A549 (cell line): ENCODE measurements around the gene ELFN1. TPM values are rescaled to one million over a fixed set of nuclear protein-coding genes. Genes with fewer than 3 reads are reported as not detected.

Experiments used
- ATAC-seq, 2 experiments: fragments of 200-7000 bp in 1 of 2; fragments of >200 bp in 1 of 2; cut with Nextera tagmentation in 1 of 2; cut with Tn5 transposase in 1 of 2; 3 replicates each; pipeline versions ENCODE4 v1.8.0 to v1.9.1; 2018 to 2020; ENCODE audit warnings: mild to moderate bottlenecking in 1 of 2, moderate library complexity in 1 of 2
- CTCF ChIA-PET: fragments of 300-600 bp; sonication (Branson Sonifier 250); formaldehyde crosslinking; extraction: SDS; loops from one replicate; lab custom pipeline; 2021; ENCODE audit warnings: antibody characterized with exemption, inconsistent platforms; lab: Yijun Ruan, JAX
- POLR2A ChIA-PET: fragments of 350-600 bp; formaldehyde crosslinking; extraction: SDS; loops from one replicate; lab custom pipeline; 2021; ENCODE audit warnings: antibody characterized with exemption, inconsistent platforms; lab: Yijun Ruan, JAX
- DNase-seq, 2 experiments: peaks; one replicate each; pipeline versions ENCODE4 v3.0.0 to v3.0.0-alpha.2; 2011 to 2016; ENCODE audit warnings: low read depth in 1 of 2, low spot score in 1 of 2
- FAIRE-seq: peaks from 2 replicates; lab custom pipeline; 2011; peaks lifted over from hg19 to GRCh38; lab: Jason Lieb, UNC
- H3K27ac ChIP-seq, 2 experiments: fragments of >200 bp; sonication (Bioruptor Twin); formaldehyde crosslinking; 3 replicates each; pipeline ENCODE4 v1.5.1; 2016 to 2017
- H3K4me1 ChIP-seq: fragments of >200 bp; sonication (Bioruptor Twin); formaldehyde crosslinking; 3 replicates; pipeline ENCODE4 v1.6.1; 2016
- H3K4me2 ChIP-seq: fragments of >200 bp; sonication (Bioruptor Twin); formaldehyde crosslinking; 3 replicates; pipeline ENCODE4 v1.6.1; 2016
- H3K4me3 ChIP-seq: fragments of >200 bp; sonication (Bioruptor Twin); formaldehyde crosslinking; 3 replicates; pipeline ENCODE4 v1.5.1; 2016
- H3K9me3 ChIP-seq: fragments of >200 bp; sonication (Bioruptor Twin); formaldehyde crosslinking; 3 replicates; pipeline ENCODE4 v1.6.1; 2016
- BHLHE40 ChIP-seq: IDR thresholded peaks from 2 replicates; pipeline ENCODE4 v1.6.1; 2012; ENCODE audit warnings: low read depth, low read length, inconsistent platforms
- CEBPB ChIP-seq, 2 experiments: fragments of >200 bp in 1 of 2; sonication (Bioruptor Twin) in 1 of 2; formaldehyde crosslinking in 1 of 2; IDR thresholded peaks; 2 replicates each; pipeline ENCODE4 v1.6.1; 2012 to 2016
- CHD4 ChIP-seq: fragments of 200-600 bp; sonication (generic); IDR thresholded peaks from 2 replicates; pipeline ENCODE4 v1.6.1; 2016; ENCODE audit warnings: antibody characterized with exemption, mild to moderate bottlenecking, borderline replicate concordance
- CTCF ChIP-seq: fragments of >200 bp; sonication (Bioruptor Twin); formaldehyde crosslinking; IDR thresholded peaks from 3 replicates; pipeline ENCODE4 v1.5.1; 2016
- EHMT2 ChIP-seq: fragments of 200-600 bp; sonication (generic); IDR thresholded peaks from 2 replicates; pipeline ENCODE4 v1.6.1; 2016; ENCODE audit warnings: antibody characterized with exemption, low read depth, mild to moderate bottlenecking, moderate library complexity
- FOSB ChIP-seq: fragments of 250-450 bp; sonication (Bioruptor Pico); IDR thresholded peaks from 2 replicates; pipeline ENCODE4 v1.5.0; 2020; ENCODE audit warnings: mild to moderate bottlenecking, moderate library complexity
- PHF8 ChIP-seq: fragments of 200-600 bp; sonication (generic); IDR thresholded peaks from 2 replicates; pipeline ENCODE4 v1.6.1; 2016; ENCODE audit warnings: low read depth, mild to moderate bottlenecking, antibody characterized with exemption, moderate library complexity, borderline replicate concordance
- RAD21 ChIP-seq, 2 experiments: fragments of >200 bp in 1 of 2; sonication (Bioruptor Twin) in 1 of 2; formaldehyde crosslinking in 1 of 2; IDR thresholded peaks in 1 of 2; conservative IDR thresholded peaks in 1 of 2; 2 replicates in 1 of 2; 3 replicates in 1 of 2; pipeline ENCODE4 v1.6.1; 2012 to 2018; ENCODE audit warnings: inconsistent platforms in 1 of 2
- SMC3 ChIP-seq: fragments of >200 bp; sonication (Bioruptor Twin); formaldehyde crosslinking; IDR thresholded peaks from 3 replicates; pipeline ENCODE4 v1.6.1; 2018; ENCODE audit warnings: inconsistent platforms
- SREBF2 ChIP-seq: fragments of 450-650 bp; IDR thresholded peaks from 2 replicates; pipeline ENCODE4 v1.6.1; 2014; ENCODE audit warnings: mild to moderate bottlenecking, moderate library complexity
- ZFP36 ChIP-seq: fragments of 450-650 bp; IDR thresholded peaks from 2 replicates; pipeline ENCODE4 v1.6.1; 2014; ENCODE audit warnings: borderline replicate concordance; ENCODE audit not compliant: partially characterized antibody
- WGBS: methylation state at CpG from one replicate; pipeline ENCODE4 v1.1.6; 2017; ENCODE audit errors: missing lambda C conversion rate; 5-methylcytosine and 5-hydroxymethylcytosine counted together
- polyA plus RNA-seq, 4 experiments: library from polyadenylated mRNA; depleted of rRNA in 3 of 4; stranded (reverse); fragments of >200 nt; fragmentation: RNase III in 1 of 4; extraction: RNeasy Plus Mini Kit Qiagen cat#74134 plus additional on column Dnase treatment in 1 of 4; gene quantifications; 2 replicates in 3 of 4; 3 replicates in 1 of 4; pipeline ENCODE4 v1.2.3, GENCODE V29; 2011 to 2017

Gene ELFN1
- polyA plus RNA-seq, 2 of the 4 experiments (the other 2 are of a cell fraction) = 0.08 to 0.10 TPM

GRCh38 chr7:1706721-1707613 is 36.9 kb downstream of the ELFN1 start:
- CTCF ChIA-PET = interaction anchor here (0.9 to 3.4 kb wide), 4 partner anchors 9 to 42 kb away, joined by 3 to 7 read pairs (median 4); no protein-coding TSS in a partner anchor
- 0 out of 6 replicates have a peak, but pooled peaks of 1 of the 2 experiments have one; percentile 18 for ATAC-seq

GRCh38 chr7:1707756-1708595 is 37.9 kb downstream of the ELFN1 start:
- Histone ChIP-seq H3K4me1 (no peaks in the 10 kb centered on the region), H3K9me3 (peaks cover 23% of the 10 kb centered on the region), H3K27ac (no peak overlapping the region), H3K4me2 (no peak overlapping the region), H3K4me3 (no peak overlapping the region)
- peak; percentile 25 to 45; a peak in 2 of 5 replicates for TF ChIP-seq RAD21 (conservative IDR thresholded peaks at IDR 0.05 in 1 of 2, IDR thresholded peaks at IDR 0.05 in 1 of 2)
- TF ChIP-seq FOSB (CRISPR knock-in tag) = no peak
- TF ChIP-seq CTCF = peak; percentile 16; the same call in 2 of the 3 replicates
- 0 out of 3 replicates have a peak, but pooled peaks have one; percentile 21 for TF ChIP-seq SMC3
- ATAC-seq (no peak), DNase-seq (no peak), FAIRE-seq (no peak)
- WGBS = 62% methylated on average over 15 of the region's 17 CpGs
- ChIA-PET CTCF (interaction anchor here (0.7 to 3.4 kb wide), 10 partner anchors 8 to 218 kb away, joined by 3 to 7 read pairs (median 3); no protein-coding TSS in a partner anchor), POLR2A (no interaction called here)

More at GRCh38 chr7:1706721-1707613, 36.9 kb downstream of the ELFN1 start:
- DNase-seq (no peak), FAIRE-seq (no peak)
- Histone ChIP-seq H3K27ac (no peak overlapping the region), H3K9me3 (peaks cover 33% of the 10 kb centered on the region), H3K4me3 (no peak overlapping the region), H3K4me2 (no peak overlapping the region), H3K4me1 (no peaks in the 10 kb centered on the region)
- 68% methylated on average over 29 of the region's 33 CpGs for WGBS
- TF ChIP-seq CTCF (no peak), BHLHE40 (no peak), PHF8 (no peak), SREBF2 (no peak)
- POLR2A ChIA-PET = no interaction called here

- no peak for DNase-seq
- CTCF ChIA-PET = interaction anchor here (0.7 to 3.4 kb wide), 8 partner anchors 7 to 219 kb away, joined by 3 to 7 read pairs (median 3); no protein-coding TSS in a partner anchor
- TF ChIP-seq EHMT2 (no peak), ZFP36 (no peak), FOSB (CRISPR knock-in tag) (no peak), CHD4 (no peak), CEBPB (IDR thresholded peaks at IDR 0.05) (no peak)
- H3K4me2 ChIP-seq = no peak overlapping the region
- peaks cover 18% of the 10 kb centered on the region for H3K9me3 ChIP-seq
- no peaks in the 10 kb centered on the region for H3K4me1 ChIP-seq
- no peak overlapping the region for H3K4me3 ChIP-seq
- WGBS = 65% methylated on average over 17 of the region's 17 CpGs
- POLR2A ChIA-PET = no interaction called here
- no peak for FAIRE-seq
- H3K27ac ChIP-seq = no peak overlapping the region
- ATAC-seq = no peak
These were observed 38.6 kb downstream of the ELFN1 start for GRCh38 chr7:1708596-1709251.
